ENCODE measurements around the gene MCRIP1.

Gene MCRIP1

DNA sequence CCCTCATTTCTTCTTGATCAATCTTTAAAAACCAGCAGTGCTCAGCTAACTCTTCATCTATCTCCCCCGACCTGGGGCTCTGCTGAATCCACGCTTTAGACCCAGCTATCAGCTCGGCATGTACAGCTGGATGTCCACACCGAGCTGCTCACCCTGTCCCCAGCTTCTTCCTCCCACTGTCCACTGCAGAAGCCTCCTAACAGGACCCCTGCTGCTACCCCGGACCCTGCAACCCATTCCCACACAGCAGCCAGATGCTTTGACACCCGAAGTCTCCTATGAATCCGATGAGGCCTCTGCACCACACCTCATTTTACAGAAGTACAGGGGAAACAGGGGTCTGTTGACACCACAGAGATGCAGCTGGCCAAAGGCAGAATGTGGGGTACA, 15.3 kb downstream of the MCRIP1 start:
- DNase-seq, result no peak

DNA sequence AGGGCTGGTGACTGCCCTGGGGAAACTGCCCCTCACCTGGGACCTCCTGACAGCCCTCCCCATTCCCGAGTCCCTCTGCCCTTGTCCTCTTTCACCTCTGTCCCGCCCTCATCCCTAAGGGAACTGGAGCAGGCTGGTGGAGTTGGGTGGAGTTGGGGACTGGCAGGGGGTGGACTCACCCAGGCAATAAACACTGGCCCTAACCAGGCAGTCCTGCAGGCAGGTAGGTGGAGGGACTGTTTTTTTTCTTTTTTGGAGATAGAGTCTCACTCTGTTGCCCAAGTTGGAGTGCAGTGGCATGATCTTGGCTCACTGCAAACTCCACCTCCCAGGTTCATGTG, 17.5 kb downstream of the MCRIP1 start:
- no peak for DNase-seq

DNA sequence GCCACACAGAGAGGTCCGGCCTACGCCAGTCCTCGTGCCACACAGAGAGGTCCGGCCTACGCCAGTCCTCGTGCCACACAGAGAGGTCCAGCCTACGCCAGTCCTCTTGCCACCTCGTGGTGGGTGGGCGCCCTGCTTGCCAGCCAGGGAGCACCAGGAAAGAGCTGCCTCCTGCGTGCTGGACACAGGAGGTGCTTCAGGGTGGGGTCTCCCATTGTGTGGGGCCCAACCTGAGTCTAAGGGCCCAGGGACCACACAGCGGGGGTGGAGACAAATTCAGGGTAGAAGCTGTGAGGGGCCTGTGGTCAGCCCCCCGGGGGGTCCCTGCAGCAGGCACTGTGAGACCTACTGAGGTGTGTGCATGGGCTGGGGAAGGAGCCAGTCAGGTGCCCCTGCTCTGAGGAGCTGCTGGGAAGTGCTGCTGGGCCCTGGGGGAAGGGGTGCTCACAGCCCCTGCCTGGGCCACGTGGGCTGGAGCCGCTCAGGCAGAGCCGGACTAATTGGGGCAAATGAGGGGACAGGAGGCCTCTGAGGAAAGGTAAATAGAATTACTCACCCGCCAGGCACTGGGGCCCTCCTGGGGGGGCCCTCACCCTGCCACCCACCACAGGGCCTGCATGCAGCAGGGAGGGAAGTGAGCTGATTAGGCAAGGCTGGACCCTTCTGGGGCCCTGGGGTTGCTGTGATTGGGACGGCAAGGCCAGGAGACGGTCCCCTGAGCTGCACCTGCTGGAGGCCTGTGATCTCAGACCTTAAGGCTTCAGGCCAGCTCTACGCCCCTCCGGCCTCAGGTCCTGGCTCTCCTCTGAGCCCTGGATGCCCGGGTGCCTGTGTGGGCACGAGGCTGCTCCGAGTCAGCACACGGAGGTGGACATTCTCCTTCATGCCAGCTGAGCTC, 18.1 kb downstream of the MCRIP1 start:
- DNase-seq, result no peak

DNA sequence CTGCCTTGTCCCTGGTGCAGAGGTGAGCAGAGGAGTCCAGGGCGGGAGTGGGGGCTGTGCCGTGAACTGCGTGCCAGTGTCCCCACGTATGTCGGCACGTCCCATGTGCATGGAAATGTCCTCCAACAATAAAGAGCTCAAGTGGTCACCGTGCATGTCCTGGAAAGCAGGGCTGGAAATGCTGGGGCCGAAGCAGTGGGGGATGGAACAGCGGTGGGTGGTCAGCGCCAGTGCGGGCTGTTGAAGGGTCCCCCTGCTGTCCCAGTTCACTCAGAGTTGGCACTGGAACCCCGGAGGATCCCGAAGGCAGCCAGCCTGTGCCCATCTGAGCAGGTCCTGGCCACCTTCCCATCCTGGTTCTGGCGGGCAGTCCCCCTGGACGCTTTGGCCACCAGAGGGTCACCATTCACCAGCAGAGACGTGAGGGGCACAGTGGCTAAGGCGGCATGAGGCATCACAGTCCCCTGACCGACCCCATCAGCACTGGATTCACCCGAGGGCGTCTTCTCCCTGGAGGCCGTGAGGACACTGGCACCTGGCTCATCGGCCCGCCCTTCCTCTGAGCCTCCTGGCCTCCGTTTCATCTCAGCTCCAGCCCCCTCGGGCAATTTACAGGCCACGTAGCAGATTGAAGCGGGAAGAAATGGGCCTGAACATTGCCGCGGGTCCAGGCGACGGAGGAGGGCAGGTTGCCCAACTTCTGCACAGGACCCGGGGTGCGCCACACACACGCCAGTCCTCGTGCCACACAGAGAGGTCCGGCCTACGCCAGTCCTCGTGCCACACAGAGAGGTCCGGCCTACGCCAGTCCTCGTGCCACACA, 19.0 kb downstream of the MCRIP1 start:
- no peak for DNase-seq

DNA sequence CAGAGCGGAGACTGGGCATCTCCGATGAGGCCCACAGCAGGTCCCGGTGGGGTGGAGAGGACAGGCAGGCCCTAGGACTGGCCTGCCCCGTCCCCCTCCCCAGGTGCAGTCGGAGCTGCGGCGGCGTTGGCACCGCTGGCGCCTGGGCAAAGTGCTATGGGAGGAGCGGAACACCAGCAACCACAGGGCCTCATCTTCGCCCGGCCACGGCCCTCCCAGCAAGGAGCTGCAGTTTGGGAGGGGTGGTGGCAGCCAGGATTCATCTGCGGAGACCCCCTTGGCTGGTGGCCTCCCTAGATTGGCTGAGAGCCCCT, 19.8 kb downstream of the MCRIP1 start:
- no peak for DNase-seq

DNA sequence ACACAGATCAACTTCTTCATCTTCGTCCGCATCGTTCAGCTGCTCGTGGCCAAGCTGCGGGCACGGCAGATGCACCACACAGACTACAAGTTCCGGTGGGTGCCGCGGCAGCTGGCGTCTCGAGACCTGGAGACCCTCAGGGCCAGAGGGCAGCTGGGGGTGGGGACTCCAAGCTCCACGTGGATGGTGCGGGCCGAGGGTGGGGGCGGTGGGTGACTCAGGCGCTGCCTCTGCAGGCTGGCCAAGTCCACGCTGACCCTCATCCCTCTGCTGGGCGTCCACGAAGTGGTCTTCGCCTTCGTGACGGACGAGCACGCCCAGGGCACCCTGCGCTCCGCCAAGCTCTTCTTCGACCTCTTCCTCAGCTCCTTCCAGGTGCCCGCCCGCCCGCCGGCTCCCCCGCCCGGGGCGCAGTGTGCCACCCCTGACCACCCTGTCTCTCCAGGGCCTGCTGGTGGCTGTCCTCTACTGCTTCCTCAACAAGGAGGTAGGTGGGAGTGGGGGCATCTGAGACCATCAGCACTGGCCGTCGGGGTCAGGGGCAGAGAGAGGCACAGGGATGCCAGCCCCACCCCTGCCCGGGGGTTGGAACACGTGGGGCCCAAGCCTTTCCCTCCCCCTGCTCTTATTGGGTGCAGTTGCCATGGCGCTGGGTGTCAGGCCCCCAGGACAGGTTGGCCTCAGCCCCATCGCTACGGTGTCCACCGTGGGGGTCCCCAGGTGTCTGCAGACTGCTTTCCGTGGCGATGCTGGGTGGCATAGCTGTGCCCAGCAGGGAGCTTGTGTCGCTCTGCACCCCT, 20.3 kb downstream of the MCRIP1 start:
- DNase-seq, result no peak

DNA sequence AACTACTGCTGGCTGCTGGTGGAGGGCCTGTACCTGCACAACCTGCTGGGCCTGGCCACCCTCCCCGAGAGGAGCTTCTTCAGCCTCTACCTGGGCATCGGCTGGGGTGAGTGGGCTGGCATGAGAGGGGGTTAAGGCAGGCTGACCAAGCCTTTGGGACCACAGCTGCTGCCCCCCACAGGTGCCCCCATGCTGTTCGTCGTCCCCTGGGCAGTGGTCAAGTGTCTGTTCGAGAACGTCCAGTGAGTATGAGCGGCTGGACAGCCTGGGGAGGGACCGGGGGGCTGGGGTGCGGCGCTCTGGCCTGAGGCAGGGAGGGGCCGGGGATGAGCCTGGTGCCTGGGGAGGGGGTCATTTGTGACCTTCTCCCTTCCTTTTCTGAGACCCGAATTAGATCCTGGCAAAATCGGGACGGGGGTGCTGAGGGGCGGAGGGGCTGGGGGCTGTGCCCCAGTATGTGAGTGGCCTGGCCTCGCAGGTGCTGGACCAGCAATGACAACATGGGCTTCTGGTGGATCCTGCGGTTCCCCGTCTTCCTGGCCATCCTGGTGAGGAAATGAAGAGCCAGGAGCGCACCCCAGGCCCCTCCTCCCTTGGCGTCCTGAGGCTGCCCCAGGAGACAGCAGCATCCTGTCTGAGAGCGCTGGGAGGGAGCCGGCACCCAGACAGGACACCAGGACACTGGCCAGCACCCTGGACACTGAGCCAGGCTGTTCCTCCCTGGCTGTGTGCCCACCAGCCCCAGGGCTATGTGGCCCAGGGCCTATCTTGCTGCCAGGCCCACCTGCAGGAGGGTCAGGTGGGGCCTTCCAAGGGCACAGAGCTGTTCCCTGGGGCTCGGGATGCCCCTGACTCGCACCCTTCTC, 21.2 kb downstream of the MCRIP1 start:
- no peak for DNase-seq

DNA sequence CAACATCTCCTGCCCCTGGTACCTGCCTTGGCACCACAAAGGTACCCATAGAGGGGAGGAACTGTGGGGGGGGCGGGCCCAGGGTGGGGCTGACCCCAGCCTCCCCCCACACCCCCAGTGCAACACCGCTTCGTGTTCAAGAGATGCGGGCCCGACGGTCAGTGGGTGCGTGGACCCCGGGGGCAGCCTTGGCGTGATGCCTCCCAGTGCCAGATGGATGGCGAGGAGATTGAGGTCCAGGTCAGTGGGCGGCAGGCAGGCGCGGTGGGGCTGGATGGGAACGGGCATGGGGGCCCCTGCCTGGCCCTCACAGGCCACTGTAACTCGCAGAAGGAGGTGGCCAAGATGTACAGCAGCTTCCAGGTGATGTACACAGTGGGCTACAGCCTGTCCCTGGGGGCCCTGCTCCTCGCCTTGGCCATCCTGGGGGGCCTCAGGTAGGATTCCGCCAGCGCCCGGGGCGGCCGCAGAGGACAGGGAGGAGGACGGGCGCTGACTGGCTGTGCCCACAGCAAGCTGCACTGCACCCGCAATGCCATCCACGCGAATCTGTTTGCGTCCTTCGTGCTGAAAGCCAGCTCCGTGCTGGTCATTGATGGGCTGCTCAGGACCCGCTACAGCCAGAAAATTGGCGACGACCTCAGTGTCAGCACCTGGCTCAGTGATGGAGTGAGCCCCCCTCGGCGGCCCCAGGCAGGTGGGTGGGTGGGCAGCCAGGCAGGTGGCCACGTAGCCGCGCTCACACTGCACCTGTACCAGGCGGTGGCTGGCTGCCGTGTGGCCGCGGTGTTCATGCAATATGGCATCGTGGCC, 22.0 kb downstream of the MCRIP1 start:
- DNase-seq, result no peak

DNA sequence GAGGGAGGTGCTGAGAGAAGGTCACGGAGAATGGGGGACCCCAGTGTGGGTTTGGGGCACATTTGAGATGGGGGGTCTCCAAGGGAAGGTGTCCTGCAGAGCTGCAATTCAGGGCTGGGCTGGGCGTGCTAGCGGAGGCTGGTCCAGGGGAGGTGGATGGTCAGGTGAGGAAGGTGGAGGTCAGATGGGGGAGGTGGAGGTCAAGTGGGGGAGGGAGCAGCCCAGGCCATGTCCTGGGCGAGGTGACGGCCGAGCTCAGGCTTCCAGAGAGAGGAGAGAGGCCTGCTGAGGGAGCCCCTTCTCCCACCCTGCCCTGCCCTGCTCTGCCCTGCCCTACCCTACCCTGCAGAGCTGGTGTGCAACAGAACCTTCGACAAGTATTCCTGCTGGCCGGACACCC, 22.6 kb downstream of the MCRIP1 start:
- DNase-seq, result no peak

DNA sequence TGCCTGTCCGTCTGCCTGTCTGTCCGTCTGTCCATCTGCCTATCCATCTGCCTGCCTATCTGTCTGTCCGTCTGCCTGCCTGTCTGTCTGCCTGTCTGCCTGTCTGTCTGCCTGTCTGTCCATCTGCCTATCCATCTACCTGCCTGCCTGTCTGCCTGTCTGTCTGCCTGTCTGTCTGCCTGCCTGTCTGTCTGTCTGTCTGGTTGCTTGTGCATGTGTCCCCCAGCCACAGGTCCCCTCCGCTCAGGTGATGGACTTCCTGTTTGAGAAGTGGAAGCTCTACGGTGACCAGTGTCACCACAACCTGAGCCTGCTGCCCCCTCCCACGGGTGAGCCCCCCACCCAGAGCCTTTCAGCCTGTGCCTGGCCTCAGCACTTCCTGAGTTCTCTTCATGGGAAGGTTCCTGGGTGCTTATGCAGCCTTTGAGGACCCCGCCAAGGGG, 23.5 kb downstream of the MCRIP1 start:
- no peak for DNase-seq

DNA sequence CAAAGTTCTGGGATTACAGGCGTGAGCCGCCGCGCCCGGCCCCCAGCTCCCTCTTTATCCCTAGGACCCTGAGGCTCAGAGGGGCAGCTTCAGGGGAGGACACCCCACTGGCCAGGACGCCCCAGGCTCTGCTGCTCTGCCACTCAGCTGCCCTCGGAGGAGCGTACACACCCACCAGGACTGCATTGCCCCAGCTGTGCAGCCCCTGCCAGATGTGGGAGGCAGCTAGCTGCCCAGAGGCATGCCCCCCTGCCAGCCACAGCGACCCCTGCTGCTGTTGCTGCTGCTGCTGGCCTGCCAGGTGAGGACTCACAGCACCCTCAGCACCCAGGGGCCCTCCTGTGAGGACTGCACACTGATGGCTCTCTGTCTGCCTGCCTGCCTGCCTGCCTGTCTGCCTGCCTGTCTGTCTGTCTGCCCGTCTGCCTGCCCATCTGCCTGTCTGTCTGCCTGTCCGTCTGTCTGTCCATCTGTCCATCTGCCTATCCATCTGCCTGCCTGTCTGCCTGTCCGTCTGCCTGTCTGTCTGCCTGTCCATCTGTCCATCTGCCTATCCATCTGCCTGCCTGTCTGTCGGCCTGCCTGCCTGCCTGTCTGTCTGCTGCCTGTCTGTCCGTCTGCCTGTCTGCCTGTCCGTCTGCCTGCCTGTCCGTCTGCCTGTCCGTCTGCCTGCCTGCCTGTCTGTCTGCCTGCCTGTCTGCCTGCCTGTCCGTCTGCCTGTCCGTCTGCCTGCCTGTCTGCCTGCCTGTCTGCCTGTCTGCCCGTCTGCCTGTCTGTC, 24.1 kb downstream of the MCRIP1 start:
- DNase-seq, result no peak

DNA sequence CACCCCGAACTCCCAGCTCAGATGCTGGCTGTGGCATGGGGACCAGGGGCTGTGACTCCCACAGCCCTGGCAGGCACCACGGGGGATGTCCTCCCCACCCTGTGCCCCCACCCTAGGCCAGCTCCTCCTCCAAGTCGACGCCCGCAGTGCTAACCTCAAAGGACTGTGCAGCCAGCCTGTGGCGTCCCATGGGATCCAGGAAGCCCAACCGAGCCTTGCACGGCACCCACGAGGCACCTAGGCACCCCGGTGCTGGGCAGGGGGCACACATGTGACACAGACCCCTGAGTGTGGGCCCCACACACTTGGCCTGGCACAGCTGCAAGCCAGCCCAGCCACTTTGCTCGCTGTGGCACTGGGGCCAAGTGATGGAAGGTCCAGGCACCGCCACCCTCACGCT, 25.3 kb downstream of the MCRIP1 start:
- no peak for DNase-seq

DNA sequence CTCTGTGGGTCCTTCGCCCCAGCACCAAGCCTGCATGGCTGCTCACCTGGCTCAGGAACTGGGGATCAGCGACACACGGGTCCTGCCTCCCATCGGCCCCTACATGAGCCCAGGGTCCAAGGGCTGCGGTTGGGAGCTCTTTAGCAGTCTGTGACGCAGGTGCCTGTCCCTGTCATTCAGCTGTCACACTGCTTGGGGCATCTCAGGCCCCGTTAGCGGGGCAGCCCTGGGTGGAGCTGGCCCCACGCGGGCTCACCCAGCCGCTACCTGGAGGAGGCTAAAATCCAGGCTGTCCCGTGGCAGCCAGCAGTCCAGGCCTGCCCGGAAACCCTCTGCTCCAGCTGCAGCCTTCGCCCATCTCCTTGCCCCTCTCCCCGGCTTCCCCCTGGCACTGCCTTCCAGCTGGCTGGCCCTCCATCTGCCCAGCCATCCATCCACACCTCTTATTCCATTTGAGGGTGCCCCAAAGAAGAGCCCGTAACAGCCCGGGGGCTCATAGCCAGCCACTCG, 25.8 kb downstream of the MCRIP1 start:
- DNase-seq, result no peak

DNA sequence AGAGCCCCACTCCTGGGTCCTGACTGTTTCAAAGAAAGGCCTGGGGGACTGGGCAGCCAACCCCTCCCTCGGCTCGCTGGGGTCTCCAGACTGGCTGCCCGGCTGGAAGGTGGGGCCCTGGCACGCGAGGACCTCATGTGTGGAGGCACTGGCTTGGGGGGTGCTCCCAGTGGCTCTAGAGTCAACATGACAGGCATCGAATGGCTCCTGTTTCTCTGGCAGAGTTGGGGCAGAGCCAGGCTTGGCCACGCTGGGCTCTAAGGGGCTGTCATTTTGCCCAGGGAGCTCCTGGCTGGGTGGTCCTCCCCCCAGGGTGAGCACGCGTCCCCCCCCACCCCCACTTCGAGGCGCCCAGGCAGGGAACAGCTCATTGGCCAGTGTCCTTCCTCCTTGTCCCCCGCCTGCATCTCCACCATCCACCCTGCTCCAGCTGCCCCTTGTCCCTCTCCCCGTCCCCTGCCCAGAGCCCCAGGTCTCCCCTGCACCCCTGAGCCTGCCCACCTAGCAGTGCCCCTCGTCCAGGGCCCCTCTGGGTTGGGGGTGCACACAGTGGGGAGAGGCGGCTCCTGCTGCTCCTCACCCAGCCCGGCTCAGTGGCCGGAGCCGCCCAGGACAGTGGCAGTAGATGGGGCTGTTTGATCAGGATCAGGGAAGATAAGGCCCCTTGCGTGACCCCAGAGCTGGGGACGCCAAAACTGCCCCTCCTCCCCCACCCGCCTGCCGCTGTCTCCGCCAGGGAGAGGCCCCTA, 26.5 kb downstream of the MCRIP1 start:
- no peak for DNase-seq

DNA sequence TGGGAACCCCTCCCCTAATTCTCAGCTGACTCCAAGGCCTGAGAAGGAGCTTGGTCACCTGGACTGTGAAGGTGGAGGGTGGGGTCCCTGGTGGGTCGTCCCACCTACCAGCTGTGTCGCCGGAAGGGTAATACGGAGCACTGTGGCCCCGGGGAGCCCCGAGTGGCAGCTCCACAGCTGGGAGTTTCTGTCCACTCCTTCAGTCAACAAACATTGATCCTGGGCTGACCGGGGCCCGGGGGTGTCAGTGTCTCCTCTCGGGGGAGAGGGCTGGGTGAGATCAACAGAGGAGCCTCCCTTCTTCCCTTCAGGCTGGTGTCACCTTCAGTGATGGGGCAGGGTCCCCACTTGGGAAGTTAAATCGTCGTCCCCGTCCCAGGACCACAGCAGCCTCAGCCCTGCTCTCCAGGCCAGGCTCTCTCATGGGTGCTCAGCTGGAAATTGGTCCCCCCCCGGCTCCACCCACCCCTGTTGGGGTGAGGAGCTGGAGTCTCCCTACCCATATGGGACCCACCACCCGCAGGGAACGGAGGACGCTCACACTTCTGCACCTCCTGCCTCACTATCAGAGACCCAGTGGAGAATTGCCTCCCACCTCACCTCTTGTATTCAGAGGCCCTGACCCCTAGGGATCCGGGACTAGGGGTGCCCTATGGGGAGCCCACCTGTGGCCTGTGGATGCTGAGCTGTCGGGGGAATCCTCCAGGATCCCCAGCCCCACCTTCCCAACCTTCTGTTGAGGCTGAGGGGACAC, 27.2 kb downstream of the MCRIP1 start:
- DNase-seq, result no peak

DNA sequence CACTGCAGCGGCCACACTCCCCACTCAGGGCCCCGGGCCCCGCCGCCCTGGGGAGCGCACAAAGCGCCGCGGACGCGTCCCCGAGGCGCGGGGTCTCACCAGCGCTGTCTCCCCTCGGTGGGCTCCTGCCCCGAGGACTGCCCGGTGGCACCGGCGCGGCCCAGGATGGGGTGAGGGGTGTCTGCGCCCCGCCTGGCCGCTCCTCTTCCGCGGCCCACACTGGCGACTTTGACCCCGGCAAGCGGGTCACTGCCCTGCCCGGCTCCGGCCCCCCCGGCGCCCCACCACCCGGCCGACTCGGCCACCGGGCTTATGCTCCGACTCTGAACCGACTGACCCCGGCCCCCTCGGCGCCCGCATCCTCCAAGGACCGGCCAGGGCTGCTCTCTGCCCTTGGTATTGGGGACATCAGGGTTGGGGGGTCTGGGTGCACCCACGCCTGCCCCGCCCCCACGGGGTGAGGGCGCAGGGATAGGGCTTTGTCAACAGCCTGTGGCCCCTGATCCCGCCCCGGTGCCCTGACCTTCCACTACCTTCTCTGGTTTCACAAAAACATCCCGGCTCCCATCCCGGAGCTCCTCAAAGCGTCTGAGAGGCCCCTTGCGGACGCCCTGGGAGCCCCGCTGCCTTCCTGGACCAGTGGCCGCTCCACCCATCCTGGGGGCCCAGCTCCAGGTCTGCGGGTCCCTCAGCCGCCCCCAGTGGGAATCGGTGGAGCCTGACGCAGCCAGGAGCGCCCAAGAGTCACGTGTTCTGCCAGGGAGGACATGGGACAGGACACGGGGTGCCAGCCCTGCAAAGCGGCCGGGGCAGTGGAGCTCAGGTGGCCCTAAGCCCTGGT, 28.3 kb downstream of the MCRIP1 start:
- DNase-seq, result no peak

DNA sequence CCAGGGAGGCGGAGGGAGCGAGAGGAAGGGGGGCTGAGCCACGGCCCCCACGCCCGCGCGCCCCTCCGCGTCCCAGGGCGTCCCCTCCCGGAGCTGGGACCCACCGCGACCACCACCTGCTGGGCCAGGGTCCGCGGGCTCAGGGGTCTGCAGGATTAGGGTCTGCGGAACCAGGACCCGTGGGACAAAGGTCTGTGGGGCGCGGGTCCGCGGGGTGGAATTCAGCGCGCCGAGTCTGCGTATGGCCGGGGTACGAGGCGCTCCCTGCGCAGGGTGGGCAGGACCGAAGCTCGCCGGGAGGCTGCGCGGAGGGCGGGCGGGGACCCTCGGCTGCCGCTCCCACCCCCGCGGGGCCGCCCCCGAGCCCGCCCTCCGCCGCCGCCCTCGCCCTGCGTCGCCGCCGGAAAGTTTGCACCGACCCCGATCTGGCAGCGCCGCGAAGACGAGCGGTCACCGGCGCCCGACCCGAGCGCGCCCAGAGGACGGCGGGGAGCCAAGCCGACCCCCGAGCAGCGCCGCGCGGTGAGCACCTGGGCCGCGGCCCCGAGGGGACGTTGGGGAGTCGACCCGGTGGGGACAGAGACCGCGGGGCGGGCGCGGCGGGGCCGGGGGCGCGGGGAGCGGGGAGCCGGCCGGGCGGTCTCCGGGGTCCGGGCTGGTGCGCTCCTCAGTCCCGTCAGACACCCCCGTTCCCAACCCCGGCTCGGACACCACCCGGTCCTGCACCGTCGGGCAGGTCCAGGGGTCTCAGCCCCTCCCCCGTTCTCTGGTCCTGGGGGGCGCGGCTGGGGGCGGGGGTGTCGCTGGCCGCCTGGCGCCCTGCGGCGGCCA, 29.1 kb downstream of the MCRIP1 start, which contains the start of gene GCGR:
Gene GCGR, plus strand, starts transcription at position 423 of the 831 bp plus-strand sequence. CDS start 4,869 bp downstream, outside the sequence.
- no peak for DNase-seq
